Caco-2 (cell line): ENCODE data around the gene SVEP1. TPM values are rescaled to one million over a fixed set of nuclear protein-coding genes. Genes with fewer than 3 reads are reported as not detected.
A peak's percentile ranks its signal among the peaks of the same experiment; 100 is the strongest.

Experiments
- BruUV-seq: library from RNA; stranded (reverse); fragments of 400-500 nt; replicated peaks from 2 replicates; lab custom pipeline; 2021; lab: Mats Ljungman, UMichigan
- CTCF ChIA-PET: fragments of 300-600 bp; sonication (Branson Sonifier 250); formaldehyde crosslinking; loops from one replicate; lab custom pipeline; 2022; ENCODE audit warnings: antibody characterized with exemption; lab: Charles Lee
- POLR2A ChIA-PET: fragments of 300-600 bp; sonication (Branson Sonifier 250); formaldehyde crosslinking; loops from one replicate; lab custom pipeline; 2022; ENCODE audit warnings: antibody characterized with exemption; lab: Charles Lee
- DNase-seq, 2 experiments: peaks; one replicate each; pipeline versions ENCODE4 v3.0.0 to v3.0.0-alpha.2; 2020 to 2022
- H3K27me3 ChIP-seq: replicated peaks from 2 replicates; pipeline ENCODE4 v1.6.0; 2011; ENCODE audit warnings: low read length; ENCODE audit not compliant: control insufficient read depth, insufficient read depth
- H3K36me3 ChIP-seq: 2 replicates; pipeline ENCODE4 v1.5.1; 2011; ENCODE audit warnings: low read length; ENCODE audit not compliant: control insufficient read depth, insufficient read depth
- H3K4me1 ChIP-seq: fragments of 250-450 bp; sonication (Bioruptor Pico); 2 replicates; pipeline ENCODE4 v1.5.1; 2020; ENCODE audit warnings: mild to moderate bottlenecking
- H3K4me3 ChIP-seq: 2 replicates; pipeline ENCODE4 v1.5.1; 2011; ENCODE audit warnings: low read depth, mild to moderate bottlenecking, control low read depth, low read length
- H3K9me3 ChIP-seq: fragments of 250-450 bp; sonication (Bioruptor Pico); 2 replicates; pipeline ENCODE4 v1.5.1; 2020; ENCODE audit warnings: mild to moderate bottlenecking, moderate library complexity
- H3K27ac Mint-ChIP-seq: one replicate; pipeline ENCODE4 v1.8.0; 2022; ENCODE audit warnings: mixed read lengths; ENCODE audit not compliant: unreplicated experiment
- H3K27me3 Mint-ChIP-seq: one replicate; pipeline ENCODE4 v1.8.0; 2022; ENCODE audit warnings: mixed read lengths; ENCODE audit not compliant: insufficient read depth, unreplicated experiment
- H3K36me3 Mint-ChIP-seq: one replicate; pipeline ENCODE4 v1.8.0; 2022; ENCODE audit warnings: mild to moderate bottlenecking, mixed read lengths; ENCODE audit not compliant: insufficient read depth, unreplicated experiment
- H3K4me1 Mint-ChIP-seq: one replicate; pipeline ENCODE4 v1.8.0; 2022; ENCODE audit warnings: low read depth, mixed read lengths; ENCODE audit not compliant: unreplicated experiment
- H3K4me3 Mint-ChIP-seq: one replicate; pipeline ENCODE4 v1.8.0; 2022; ENCODE audit warnings: mild to moderate bottlenecking, moderate library complexity, mixed read lengths; ENCODE audit not compliant: unreplicated experiment
- H3K9me3 Mint-ChIP-seq: one replicate; pipeline ENCODE4 v1.8.0; 2022; ENCODE audit warnings: mixed read lengths; ENCODE audit not compliant: unreplicated experiment
- CTCF ChIP-seq, 2 experiments: fragments of 200-600 bp in 1 of 2; IDR thresholded peaks; 1 replicate in 1 of 2; 2 replicates in 1 of 2; pipeline versions ENCODE4 v1.5.1 to v1.8.0; 2011 to 2022; ENCODE audit warnings: antibody characterized with exemption in 1 of 2, control low read depth in 1 of 2, inconsistent platforms in 1 of 2, low read depth in 1 of 2, low read length in 1 of 2, mild to moderate bottlenecking in 1 of 2, moderate library complexity in 1 of 2; ENCODE audit not compliant: insufficient read depth in 1 of 2, severe bottlenecking in 1 of 2, unreplicated experiment in 1 of 2
- intact Hi-C: fragments of 100-400 bp; cut with micrococcal nuclease; formaldehyde crosslinking; loops from one replicate; pipeline ENCODE4 v1.10.0; 2022; ENCODE audit not compliant: unreplicated experiment
- total RNA-seq: library from RNA; stranded (reverse); gene quantifications from 2 replicates; pipeline ENCODE4 v1.2.3, GENCODE V29; 2022

The SVEP1 gene
- total RNA-seq, 1 experiment from 2014 or later = 2.9 TPM

GRCh38 chr9:110623462-110624025, 44.0 kb upstream of the SVEP1 start:
- H3K9me3 ChIP-seq = no peaks in the 10 kb centered on the region
- no TSS peak for BruUV-seq
- H3K9me3 Mint-ChIP-seq = no peaks in the 10 kb centered on the region
- no peaks in the 10 kb centered on the region for H3K27me3 ChIP-seq
- H3K4me1 Mint-ChIP-seq = no peaks in the 10 kb centered on the region
- H3K4me3 ChIP-seq = no peak overlapping the region
- no peaks in the 10 kb centered on the region for H3K36me3 ChIP-seq
- intact Hi-C loops = loop anchor here (1.0 to 5.0 kb wide), 5 partner anchors 171 to 674 kb away; no protein-coding TSS in a partner anchor
- no peaks in the 10 kb centered on the region for H3K36me3 Mint-ChIP-seq
- H3K27me3 Mint-ChIP-seq = peaks cover 2% of the 10 kb centered on the region
- POLR2A ChIA-PET = interaction anchor here (0.9 kb wide), 1 partner anchor 367 kb away, joined by 3 read pairs; no protein-coding TSS in a partner anchor
- no peak overlapping the region for H3K4me3 Mint-ChIP-seq
- no peak overlapping the region for H3K27ac Mint-ChIP-seq
- CTCF ChIA-PET = interaction anchor here (1.3 to 1.4 kb wide), 2 partner anchors 196 to 440 kb away, joined by 4 to 16 read pairs; no protein-coding TSS in a partner anchor
- peak; percentile 55 to 77 for TF ChIP-seq CTCF (IDR thresholded peaks at IDR 0.05; ENCODE audit: insufficient read depth in 1 of 2, low read depth in 1 of 2, low read length in 1 of 2, severe bottlenecking in 1 of 2, unreplicated experiment in 1 of 2)
- DNase-seq = peak in 1 of 2 experiments; percentile 62
- no peaks in the 10 kb centered on the region for H3K4me1 ChIP-seq

- Mint-ChIP-seq H3K27me3 (peaks cover 2% of the 10 kb centered on the region), H3K36me3 (no peaks in the 10 kb centered on the region), H3K4me3 (no peak overlapping the region), H3K9me3 (no peaks in the 10 kb centered on the region), H3K27ac (no peak overlapping the region), H3K4me1 (no peaks in the 10 kb centered on the region)
- Histone ChIP-seq H3K4me1 (no peaks in the 10 kb centered on the region), H3K27me3 (no peaks in the 10 kb centered on the region), H3K36me3 (no peaks in the 10 kb centered on the region), H3K9me3 (no peaks in the 10 kb centered on the region), H3K4me3 (no peak overlapping the region)
- no peak for TF ChIP-seq CTCF (IDR thresholded peaks at IDR 0.05; ENCODE audit: insufficient read depth in 1 of 2, low read depth in 1 of 2, low read length in 1 of 2, severe bottlenecking in 1 of 2, unreplicated experiment in 1 of 2)
- intact Hi-C loops = loop anchor here (5.0 kb wide), 2 partner anchors 195 to 675 kb away; no protein-coding TSS in a partner anchor
- no peak for DNase-seq
- ChIA-PET CTCF (no interaction called here), POLR2A (no interaction called here)
- no TSS peak for BruUV-seq
Measured at GRCh38 chr9:110622368-110622767, 42.8 kb upstream of the SVEP1 start.

- Histone ChIP-seq H3K4me1 (no peaks in the 10 kb centered on the region), H3K27me3 (no peaks in the 10 kb centered on the region), H3K9me3 (no peaks in the 10 kb centered on the region), H3K4me3 (no peak overlapping the region), H3K36me3 (no peaks in the 10 kb centered on the region)
- ChIA-PET CTCF (no interaction called here), POLR2A (no interaction called here)
- TF ChIP-seq CTCF (IDR thresholded peaks at IDR 0.05; ENCODE audit: insufficient read depth in 1 of 2, low read depth in 1 of 2, low read length in 1 of 2, severe bottlenecking in 1 of 2, unreplicated experiment in 1 of 2) = no peak
- H3K9me3 Mint-ChIP-seq = no peaks in the 10 kb centered on the region
- no peak overlapping the region for H3K27ac Mint-ChIP-seq
- peaks cover 2% of the 10 kb centered on the region for H3K27me3 Mint-ChIP-seq
- H3K4me1 Mint-ChIP-seq = no peaks in the 10 kb centered on the region
- BruUV-seq = no TSS peak
- no peak overlapping the region for H3K4me3 Mint-ChIP-seq
- no peak for DNase-seq
- intact Hi-C loops = loop anchor here (5.0 kb wide), 2 partner anchors 193 to 677 kb away; no protein-coding TSS in a partner anchor
- H3K36me3 Mint-ChIP-seq = no peaks in the 10 kb centered on the region
Measured at GRCh38 chr9:110620726-110621125, 41.2 kb upstream of the SVEP1 start.
